HG03280 (cell line): ENCODE measurements around the gene GPATCH2.
"Not testable (repeated sequence)": the region's sequence is repeated elsewhere in the genome, so short reads cannot be mapped to it uniquely, and the experiment has no call there.

Experiments used
- ATAC-seq: cut with Tn5 transposase; IDR thresholded peaks from one replicate; pipeline ENCODE4 v1.9.1; 2021; ENCODE audit warnings: mild to moderate bottlenecking, moderate library complexity; ENCODE audit not compliant: unreplicated experiment

The GPATCH2 gene

GRCh38 chr1:217584286-217584811 is 46.5 kb downstream of the GPATCH2 start:
- ATAC-seq, result not testable (repeated sequence)

GRCh38 chr1:217577336-217577735 is 53.6 kb downstream of the GPATCH2 start:
- ATAC-seq, result no peak

DNA sequence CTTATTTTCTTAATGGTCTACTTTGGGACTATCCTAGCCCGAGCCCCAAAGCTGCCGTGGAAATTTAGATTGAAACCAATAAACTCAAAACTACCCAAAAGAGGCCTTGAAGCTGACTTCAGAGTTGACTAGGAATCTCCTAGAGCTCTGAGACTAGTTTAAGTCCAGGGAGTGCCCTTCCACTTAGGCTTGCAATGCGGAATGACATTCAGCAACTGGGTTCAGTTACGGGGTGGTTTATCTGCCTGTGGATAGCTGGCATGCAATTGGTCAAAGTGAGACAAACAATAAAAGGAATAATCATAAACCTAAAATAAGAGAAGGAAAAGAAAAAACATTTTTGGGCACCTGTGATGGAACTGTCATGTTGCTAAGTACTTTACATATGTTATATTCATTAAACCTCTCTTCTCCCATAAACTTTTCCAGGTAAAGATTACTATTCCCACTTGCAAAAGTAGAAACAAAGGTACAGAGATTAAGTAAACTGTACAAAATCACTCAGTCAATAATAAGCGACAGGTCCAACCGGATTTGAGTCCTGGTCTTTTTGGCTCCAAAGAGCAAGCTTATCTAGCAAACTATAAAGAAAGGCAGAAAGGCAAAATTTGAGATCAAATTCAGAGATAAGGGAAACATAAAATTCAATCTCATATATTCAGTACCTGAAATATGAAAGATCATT is 56.5 kb downstream of the GPATCH2 start:
- no peak for ATAC-seq

GRCh38 chr1:217569021-217569420 is 61.9 kb downstream of the GPATCH2 start:
- ATAC-seq, result no peak

- no peak for ATAC-seq
These were observed 62.7 kb downstream of the GPATCH2 start for GRCh38 chr1:217568200-217568599.

DNA sequence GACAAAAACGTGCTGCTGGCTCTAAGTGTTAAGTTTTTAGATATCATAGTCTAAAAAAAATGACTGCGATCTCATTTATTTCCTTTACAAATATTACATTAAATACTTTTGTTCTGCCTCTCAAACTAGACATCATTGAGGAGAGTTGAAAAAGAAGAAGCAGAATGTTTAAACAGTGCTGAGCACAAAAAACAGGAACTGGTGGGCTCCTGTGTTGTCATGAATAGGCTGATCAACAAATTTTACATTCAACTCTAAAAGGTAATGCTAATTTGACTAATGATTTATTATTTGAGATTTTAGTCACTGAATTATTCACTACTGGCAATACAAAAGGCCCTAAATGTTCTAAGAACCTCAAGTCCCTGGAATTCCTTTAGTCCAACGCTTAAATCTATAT is 66.1 kb downstream of the GPATCH2 start:
- ATAC-seq, result no peak

DNA sequence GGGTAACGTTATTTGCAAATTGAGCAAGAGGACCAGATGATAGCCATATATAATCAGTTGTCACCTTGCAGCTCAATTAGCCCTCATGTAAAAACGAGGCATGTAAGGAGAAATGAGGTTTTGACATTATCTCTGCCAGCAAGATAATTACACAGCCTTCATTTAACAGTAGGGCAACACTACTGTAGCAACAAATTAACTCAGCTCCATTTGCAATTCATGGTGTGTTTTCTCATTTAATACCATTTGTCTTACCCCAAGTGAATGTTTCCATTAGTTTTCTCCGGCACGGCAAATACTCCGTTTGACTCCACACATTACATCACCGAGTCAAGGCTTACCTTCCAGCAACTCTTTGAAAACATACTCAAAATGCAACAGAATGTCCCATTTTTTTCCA is 66.7 kb downstream of the GPATCH2 start:
- ATAC-seq, result no peak

- ATAC-seq, result no peak
These were observed 67.7 kb downstream of the GPATCH2 start for GRCh38 chr1:217563179-217563578.

- no peak for ATAC-seq
These were observed 68.5 kb downstream of the GPATCH2 start for GRCh38 chr1:217562229-217562878.

DNA sequence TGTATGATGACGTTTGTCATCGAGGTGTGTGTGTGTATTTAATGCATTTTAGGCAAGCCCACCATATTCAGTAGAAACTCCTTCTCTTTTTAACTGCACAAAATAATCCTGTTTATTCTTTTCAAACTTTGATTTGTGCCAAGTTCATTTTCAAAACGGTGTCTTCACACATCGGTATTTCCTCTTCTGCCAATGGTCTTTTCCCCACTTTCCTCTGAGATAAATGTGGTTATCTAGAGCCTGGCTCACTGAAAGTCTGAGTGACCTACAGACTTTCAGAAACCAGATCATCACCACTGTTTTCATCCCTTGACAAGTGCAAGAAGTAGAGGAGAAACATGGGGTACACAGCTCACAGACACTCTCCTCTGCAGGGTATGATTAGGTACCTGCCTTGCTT is 69.4 kb downstream of the GPATCH2 start:
- ATAC-seq, result no peak

DNA sequence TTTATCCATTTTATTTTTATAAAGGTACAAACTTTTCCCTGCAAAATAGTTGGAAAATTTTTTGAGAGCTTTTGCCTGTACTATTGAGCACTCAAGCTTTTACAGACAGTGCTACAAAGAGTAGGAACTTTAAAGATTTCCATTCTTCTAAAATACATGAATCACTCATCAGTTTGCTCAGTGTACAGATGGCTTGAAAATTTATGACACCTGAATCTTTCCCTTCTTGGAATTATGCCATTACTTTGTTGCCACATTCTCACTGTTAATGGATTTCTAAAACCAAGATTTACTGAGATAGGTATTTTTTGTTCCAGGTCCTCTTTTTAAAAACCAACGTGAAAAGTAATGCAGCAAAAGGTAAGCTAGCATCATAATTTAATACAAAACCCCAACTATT is 76.0 kb downstream of the GPATCH2 start:
- ATAC-seq, result no peak

GRCh38 chr1:217553949-217554509 is 76.9 kb downstream of the GPATCH2 start:
- no peak for ATAC-seq

DNA sequence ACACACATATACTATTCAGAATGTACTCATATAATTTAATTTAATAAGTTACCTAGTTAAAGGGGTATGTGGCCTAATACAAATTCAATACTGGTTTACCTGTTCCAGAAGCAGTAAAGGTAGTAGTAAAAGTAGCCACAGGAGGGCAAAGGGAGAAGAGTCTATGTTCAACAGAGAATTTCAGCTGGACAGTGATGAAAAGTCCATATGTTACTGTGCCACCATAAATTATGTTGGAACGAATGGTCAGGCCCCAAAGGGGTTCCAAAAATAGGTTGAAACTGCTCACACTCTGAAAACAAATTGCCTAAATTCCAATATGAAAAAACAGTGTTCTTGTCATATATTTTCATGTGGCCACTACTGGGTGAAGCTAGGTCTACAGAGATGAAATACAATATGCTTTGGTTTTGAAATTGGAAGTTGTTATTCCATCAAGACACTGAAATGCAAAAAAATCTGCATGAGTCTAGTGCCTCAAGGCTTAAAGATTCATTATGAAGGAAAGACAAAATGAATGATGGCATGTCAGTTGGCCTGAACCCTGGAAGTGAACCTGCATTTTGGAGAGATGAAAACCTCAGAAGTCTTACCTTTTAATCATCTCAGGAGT is 78.4 kb downstream of the GPATCH2 start:
- no peak for ATAC-seq

GRCh38 chr1:217542837-217543236 is 88.1 kb downstream of the GPATCH2 start:
- peak; percentile 98 for ATAC-seq

- ATAC-seq, result no peak
These were observed 88.6 kb downstream of the GPATCH2 start for GRCh38 chr1:217542136-217542777.

DNA sequence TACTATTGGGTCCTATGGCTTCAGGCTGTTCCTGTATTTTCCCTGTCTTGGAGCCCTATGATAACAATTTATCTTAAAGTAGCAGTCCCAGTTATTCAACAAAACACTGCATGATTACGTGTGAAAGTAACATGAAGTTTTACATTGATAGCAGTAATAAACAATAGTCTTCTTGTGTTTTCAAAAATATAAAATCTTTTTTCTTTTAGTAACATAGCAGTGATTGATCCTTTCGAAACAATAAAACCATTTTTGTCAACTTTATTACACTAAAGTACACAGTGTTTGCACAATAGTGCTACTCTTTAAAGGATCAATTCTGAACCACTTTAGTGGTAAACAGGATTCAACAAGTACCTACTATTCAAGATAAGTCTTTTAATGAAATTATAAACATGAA is 90.6 kb downstream of the GPATCH2 start:
- no peak for ATAC-seq

GRCh38 chr1:217539510-217539909 is 91.4 kb downstream of the GPATCH2 start:
- no peak for ATAC-seq

GRCh38 chr1:217535601-217536377 is 95.1 kb downstream of the GPATCH2 start:
- ATAC-seq, result no peak

DNA sequence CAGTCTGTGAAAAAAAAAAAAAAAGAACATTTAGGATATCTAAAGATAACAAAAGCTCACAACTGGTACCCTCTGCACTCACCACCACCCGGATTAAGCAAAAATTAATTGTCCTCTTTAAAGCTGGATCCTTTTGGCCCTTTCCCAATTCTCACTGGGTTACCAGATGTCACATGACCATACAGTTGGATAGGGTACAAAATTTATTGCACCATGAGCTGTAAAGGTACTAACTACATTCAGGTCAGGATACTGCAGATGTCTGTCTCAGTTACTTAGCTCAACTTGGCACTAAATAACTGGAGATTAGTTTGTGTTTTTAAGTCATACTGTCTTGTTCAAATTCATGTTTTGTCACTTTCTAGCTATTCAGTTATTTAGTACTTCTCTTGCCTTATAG is 96.3 kb downstream of the GPATCH2 start:
- ATAC-seq, result no peak

GRCh38 chr1:217528271-217528670 is 102.6 kb downstream of the GPATCH2 start:
- ATAC-seq, result no peak
